Right atrium auricular region (tissue), 2 donors: ENCODE data around the gene CX3CR1. TPM values are rescaled to one million over a fixed set of nuclear protein-coding genes. Genes with fewer than 3 reads are reported as not detected.

Experiments
- DNase-seq: peaks from one replicate; pipeline ENCODE4 v3.0.0-alpha.2; 2019; ENCODE audit warnings: low spot score
- H3K27ac ChIP-seq, 2 donors: fragments of 200-600 bp; sonication (generic); 1 replicate in 1 of 2; 2 replicates in 1 of 2; pipeline ENCODE4 v1.5.1; 2016 to 2019
- H3K27me3 ChIP-seq, 2 donors: fragments of 200-600 bp; sonication (generic); one replicate each; pipeline versions ENCODE4 v1.5.1 to v1.6.0; 2017 to 2019
- H3K36me3 ChIP-seq: fragments of 200-600 bp; sonication (generic); one replicate; pipeline ENCODE4 v1.5.1; 2016
- H3K4me1 ChIP-seq, 2 donors: fragments of 200-600 bp; sonication (generic); one replicate each; pipeline versions ENCODE4 v1.5.1 to v1.6.0; 2017 to 2019
- H3K4me3 ChIP-seq, 2 donors: fragments of 200-600 bp; sonication (generic); 1 replicate in 1 of 2; 2 replicates in 1 of 2; pipeline ENCODE4 v1.5.1; 2017 to 2019; ENCODE audit warnings: mild to moderate bottlenecking in 1 of 2, moderate library complexity in 1 of 2
- H3K9me3 ChIP-seq, 2 donors: fragments of 200-600 bp; sonication (generic); one replicate each; pipeline ENCODE4 v1.5.1; 2019
- total RNA-seq, 2 donors: library from RNA; depleted of rRNA; stranded (reverse); fragments of >200 nt; gene quantifications; one replicate each; pipeline ENCODE4 v1.1.0, GENCODE V29; 2016
- TF ChIP-seq, protein P1 (sequence below), 2 donors: fragments of 200-600 bp; sonication (generic); IDR thresholded peaks; one replicate each; pipeline ENCODE4 v1.5.1; 2019; ENCODE audit warnings: antibody characterized with exemption in 2 of 2

CX3CR1 gene
- total RNA-seq = under 1 TPM; 0.26 to 0.59 TPM

DNA sequence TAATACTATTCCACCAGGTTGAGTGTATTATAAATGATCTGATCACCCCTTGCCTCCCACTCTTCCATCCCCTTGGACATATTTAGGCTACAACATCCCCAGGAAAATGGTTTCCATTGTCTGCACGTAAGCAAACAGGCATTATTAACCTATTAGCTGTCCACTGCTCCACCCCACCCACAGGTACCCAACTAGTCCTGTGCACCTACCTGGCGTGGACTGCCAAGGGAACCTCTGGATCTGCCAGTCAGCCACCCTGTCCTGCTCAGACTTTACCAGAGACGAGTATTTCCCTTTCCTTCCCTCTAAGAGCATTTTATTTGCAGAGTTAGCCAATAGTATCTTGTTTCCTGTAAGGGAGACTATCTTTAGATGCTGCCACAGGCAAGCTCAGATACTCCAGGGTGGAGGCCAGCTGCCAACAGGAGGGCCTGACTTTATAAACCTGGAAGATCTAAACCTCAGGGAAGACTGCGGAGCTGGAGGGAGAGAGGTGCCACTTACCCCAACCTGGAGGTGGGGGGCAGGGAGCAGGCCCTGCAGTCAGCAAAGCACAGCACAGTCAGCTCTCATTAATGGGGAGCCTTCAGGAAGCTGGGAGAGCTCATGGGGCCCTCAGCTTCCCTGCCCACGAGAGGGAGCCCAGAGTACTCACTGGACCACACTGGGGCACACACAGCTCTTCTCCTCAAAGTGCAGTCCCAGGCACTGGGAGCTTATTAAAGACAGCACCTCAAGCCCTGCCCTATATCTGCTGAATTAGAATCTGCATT, at the start of gene CX3CR1:
TSS of gene CX3CR1 (minus strand) at position 292 of the 773 bp plus-strand sequence. CDS start 13,527 bp downstream, outside the sequence.
- no peaks in the 10 kb centered on the region for H3K9me3 ChIP-seq
- TF ChIP-seq, protein P1, sequence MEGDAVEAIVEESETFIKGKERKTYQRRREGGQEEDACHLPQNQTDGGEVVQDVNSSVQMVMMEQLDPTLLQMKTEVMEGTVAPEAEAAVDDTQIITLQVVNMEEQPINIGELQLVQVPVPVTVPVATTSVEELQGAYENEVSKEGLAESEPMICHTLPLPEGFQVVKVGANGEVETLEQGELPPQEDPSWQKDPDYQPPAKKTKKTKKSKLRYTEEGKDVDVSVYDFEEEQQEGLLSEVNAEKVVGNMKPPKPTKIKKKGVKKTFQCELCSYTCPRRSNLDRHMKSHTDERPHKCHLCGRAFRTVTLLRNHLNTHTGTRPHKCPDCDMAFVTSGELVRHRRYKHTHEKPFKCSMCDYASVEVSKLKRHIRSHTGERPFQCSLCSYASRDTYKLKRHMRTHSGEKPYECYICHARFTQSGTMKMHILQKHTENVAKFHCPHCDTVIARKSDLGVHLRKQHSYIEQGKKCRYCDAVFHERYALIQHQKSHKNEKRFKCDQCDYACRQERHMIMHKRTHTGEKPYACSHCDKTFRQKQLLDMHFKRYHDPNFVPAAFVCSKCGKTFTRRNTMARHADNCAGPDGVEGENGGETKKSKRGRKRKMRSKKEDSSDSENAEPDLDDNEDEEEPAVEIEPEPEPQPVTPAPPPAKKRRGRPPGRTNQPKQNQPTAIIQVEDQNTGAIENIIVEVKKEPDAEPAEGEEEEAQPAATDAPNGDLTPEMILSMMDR (IDR thresholded peaks at IDR 0.05) = no peak
- no peak within 1 kb of the TSS for H3K4me3 ChIP-seq
- no peak for DNase-seq
- no peaks in the 10 kb centered on the region for H3K36me3 ChIP-seq
- H3K27me3 ChIP-seq = no peaks in the 10 kb centered on the region
- H3K4me1 ChIP-seq = peaks cover 0 to 7% of the 10 kb centered on the region in 2 donors
- H3K27ac ChIP-seq = peak within 1 kb of the TSS in 1 of 2 donors; percentile 28

DNA sequence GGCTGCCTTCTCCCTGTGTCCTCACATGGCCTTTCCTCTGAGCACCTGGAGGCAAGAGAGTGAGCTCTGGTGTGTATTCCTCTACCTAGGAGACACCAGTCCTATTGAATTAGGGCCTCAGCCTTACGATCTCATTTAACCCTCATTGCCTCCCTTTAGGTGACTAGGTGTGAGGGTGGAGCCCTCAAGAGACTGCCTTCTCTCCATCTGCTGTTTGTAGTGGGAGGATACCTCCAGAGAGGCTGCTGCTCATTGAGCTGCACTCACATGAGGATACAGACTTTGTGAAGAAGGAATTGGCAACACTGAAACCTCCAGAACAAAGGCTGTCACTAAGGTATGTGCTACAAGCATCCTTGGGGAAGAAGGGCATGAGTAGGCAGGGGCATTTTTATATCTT, 49.7 kb upstream of the CX3CR1 start, which contains the start of gene CCR8:
TSS of gene CCR8 (plus strand) at position 217 of the 400 bp plus-strand sequence. CDS start 2,623 bp downstream, outside the sequence.
- no peaks in the 10 kb centered on the region for H3K27me3 ChIP-seq
- TF ChIP-seq, protein P1 (IDR thresholded peaks at IDR 0.05) = no peak

DNA sequence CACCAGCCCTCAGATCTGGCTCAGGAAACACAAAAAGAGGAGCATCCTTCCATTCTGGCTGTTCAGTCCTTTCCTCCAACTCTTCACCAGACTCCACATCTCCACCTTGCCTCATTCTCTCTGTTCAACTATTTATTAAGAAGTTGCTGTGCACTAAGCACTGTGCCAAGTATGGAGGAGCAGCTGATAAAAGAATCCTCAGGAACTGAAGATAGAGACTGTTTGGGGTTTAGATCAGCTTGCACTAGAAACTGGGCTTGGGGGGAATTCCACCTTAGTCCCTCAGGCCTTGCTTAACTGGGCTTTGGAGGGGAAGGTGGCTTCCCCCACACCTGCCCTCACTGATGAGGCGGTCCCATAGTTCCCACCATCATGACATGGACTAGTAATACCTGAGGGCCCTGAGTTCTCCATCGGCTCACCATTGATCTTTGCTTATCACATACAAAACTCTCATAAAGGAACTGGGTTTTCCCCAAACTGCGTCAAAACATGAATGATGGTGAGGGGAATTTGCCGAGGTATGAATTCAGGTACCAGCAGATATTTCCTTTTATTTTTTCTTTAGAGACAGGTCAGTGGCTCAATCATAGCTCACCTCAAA, 48.0 kb upstream of the CX3CR1 start:
- no peak overlapping the region for H3K4me3 ChIP-seq
- no peaks in the 10 kb centered on the region for H3K4me1 ChIP-seq
- no peak overlapping the region for H3K27ac ChIP-seq
- DNase-seq = no peak
- H3K36me3 ChIP-seq = no peaks in the 10 kb centered on the region
- H3K9me3 ChIP-seq = no peaks in the 10 kb centered on the region
- TF ChIP-seq, protein P1 (IDR thresholded peaks at IDR 0.05) = no peak
- no peaks in the 10 kb centered on the region for H3K27me3 ChIP-seq

More for the DNA sequence above, 49.7 kb upstream of the CX3CR1 start, which contains the start of gene CCR8:
- Histone ChIP-seq H3K27ac (no peak within 1 kb of the TSS), H3K9me3 (no peaks in the 10 kb centered on the region), H3K4me3 (no peak within 1 kb of the TSS), H3K4me1 (no peaks in the 10 kb centered on the region), H3K36me3 (no peaks in the 10 kb centered on the region)
- no peak for DNase-seq

GRCh38 chr3:39327053-39327745, 47.4 kb upstream of the CX3CR1 start:
- Histone ChIP-seq H3K27me3 (no peaks in the 10 kb centered on the region), H3K27ac (no peak overlapping the region), H3K4me3 (no peak overlapping the region), H3K36me3 (no peaks in the 10 kb centered on the region), H3K9me3 (no peaks in the 10 kb centered on the region), H3K4me1 (no peaks in the 10 kb centered on the region)
- no peak for DNase-seq
- TF ChIP-seq, protein P1 (IDR thresholded peaks at IDR 0.05) = no peak

DNA sequence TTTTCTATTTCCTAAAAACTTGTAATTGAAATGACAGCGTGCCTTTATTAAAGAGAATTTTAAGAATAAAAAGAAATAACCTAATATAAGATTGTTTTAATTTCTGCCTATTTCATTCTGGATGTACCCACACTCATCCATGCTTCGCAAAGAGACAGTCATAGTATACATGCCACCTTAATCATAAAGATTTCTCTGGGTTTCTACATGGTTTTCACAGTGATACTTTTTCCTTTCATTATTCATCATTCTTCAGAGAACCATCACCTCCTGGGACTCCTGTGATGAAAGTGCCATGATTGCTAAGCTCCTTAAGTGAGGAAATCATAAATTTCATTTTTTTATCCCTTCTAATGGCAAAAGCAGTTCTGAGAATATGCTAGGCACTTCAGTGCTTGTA, 45.4 kb upstream of the CX3CR1 start:
- no peaks in the 10 kb centered on the region for H3K9me3 ChIP-seq

More for the DNA sequence above, 45.4 kb upstream of the CX3CR1 start:
- DNase-seq = no peak
- Histone ChIP-seq H3K27me3 (no peaks in the 10 kb centered on the region), H3K4me1 (no peaks in the 10 kb centered on the region), H3K27ac (no peak overlapping the region), H3K4me3 (no peak overlapping the region), H3K36me3 (no peaks in the 10 kb centered on the region)
- TF ChIP-seq, protein P1 (IDR thresholded peaks at IDR 0.05) = no peak
